ENCODE results near the gene TMEM271. TPM values are rescaled to one million over a fixed set of nuclear protein-coding genes. Genes with fewer than 3 reads are reported as not detected.

TMEM271 gene
- total RNA-seq, 1 donor from 2014 or later, result not detected

- TF ChIP-seq, protein P1, sequence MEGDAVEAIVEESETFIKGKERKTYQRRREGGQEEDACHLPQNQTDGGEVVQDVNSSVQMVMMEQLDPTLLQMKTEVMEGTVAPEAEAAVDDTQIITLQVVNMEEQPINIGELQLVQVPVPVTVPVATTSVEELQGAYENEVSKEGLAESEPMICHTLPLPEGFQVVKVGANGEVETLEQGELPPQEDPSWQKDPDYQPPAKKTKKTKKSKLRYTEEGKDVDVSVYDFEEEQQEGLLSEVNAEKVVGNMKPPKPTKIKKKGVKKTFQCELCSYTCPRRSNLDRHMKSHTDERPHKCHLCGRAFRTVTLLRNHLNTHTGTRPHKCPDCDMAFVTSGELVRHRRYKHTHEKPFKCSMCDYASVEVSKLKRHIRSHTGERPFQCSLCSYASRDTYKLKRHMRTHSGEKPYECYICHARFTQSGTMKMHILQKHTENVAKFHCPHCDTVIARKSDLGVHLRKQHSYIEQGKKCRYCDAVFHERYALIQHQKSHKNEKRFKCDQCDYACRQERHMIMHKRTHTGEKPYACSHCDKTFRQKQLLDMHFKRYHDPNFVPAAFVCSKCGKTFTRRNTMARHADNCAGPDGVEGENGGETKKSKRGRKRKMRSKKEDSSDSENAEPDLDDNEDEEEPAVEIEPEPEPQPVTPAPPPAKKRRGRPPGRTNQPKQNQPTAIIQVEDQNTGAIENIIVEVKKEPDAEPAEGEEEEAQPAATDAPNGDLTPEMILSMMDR (IDR thresholded peaks at IDR 0.05; ENCODE audit: insufficient read depth, low read length, poor library complexity, severe bottlenecking), result no peak
- Histone ChIP-seq H3K4me3 (ENCODE audit: low read depth, low read length) (no peak overlapping the region), H3K27me3 (ENCODE audit: control insufficient read depth, insufficient read depth, low read length) (peaks cover 2% of the 10 kb centered on the region), H3K36me3 (ENCODE audit: control insufficient read depth, insufficient read depth, low read length) (no peaks in the 10 kb centered on the region)
- DNase-seq (ENCODE audit: low read depth), result no peak
Measured at GRCh38 chr4:622071-622995, 46.2 kb upstream of the TMEM271 start.

- H3K4me3 ChIP-seq (ENCODE audit: low read depth, low read length), result no peak overlapping the region
- no peak for DNase-seq (ENCODE audit: low read depth)
- no peaks in the 10 kb centered on the region for H3K36me3 ChIP-seq (ENCODE audit: control insufficient read depth, insufficient read depth, low read length)
- TF ChIP-seq, protein P1 (IDR thresholded peaks at IDR 0.05; ENCODE audit: insufficient read depth, low read length, poor library complexity, severe bottlenecking), result no peak
- peaks cover 2% of the 10 kb centered on the region for H3K27me3 ChIP-seq (ENCODE audit: control insufficient read depth, insufficient read depth, low read length)
Measured at GRCh38 chr4:621296-622070, 45.4 kb upstream of the TMEM271 start.

DNA sequence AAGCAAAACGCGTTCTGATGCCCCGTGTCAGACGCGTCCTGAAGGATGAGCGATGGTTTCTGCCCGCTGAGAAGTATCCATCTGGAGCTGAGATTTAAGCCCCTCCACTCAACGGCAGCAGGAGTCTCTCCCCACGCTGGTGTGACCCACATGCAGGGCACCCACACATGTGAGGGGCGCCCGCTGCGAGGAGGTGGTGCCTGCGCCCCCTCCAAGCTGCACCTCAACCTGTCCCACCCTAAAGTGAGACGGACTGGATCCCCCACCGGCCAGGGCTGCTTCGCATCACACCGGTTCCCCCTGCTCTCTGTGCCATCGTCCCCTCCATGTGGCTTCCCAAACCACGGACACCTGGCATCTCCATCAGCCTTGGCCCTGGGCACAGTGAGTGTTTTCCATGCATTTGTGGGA is 44.8 kb upstream of the TMEM271 start:
- TF ChIP-seq, protein P1 (IDR thresholded peaks at IDR 0.05; ENCODE audit: insufficient read depth, low read length, poor library complexity, severe bottlenecking), result no peak
- Histone ChIP-seq H3K27me3 (ENCODE audit: control insufficient read depth, insufficient read depth, low read length) (no peaks in the 10 kb centered on the region), H3K36me3 (ENCODE audit: control insufficient read depth, insufficient read depth, low read length) (no peaks in the 10 kb centered on the region), H3K4me3 (ENCODE audit: low read depth, low read length) (no peak overlapping the region)
- no peak for DNase-seq (ENCODE audit: low read depth)

- Histone ChIP-seq H3K4me3 (ENCODE audit: low read depth, low read length) (no peak overlapping the region), H3K36me3 (ENCODE audit: control insufficient read depth, insufficient read depth, low read length) (no peaks in the 10 kb centered on the region), H3K27me3 (ENCODE audit: control insufficient read depth, insufficient read depth, low read length) (no peaks in the 10 kb centered on the region)
- DNase-seq (ENCODE audit: low read depth), result no peak
- TF ChIP-seq, protein P1 (IDR thresholded peaks at IDR 0.05; ENCODE audit: insufficient read depth, low read length, poor library complexity, severe bottlenecking), result no peak
Measured at GRCh38 chr4:620201-620600, 44.1 kb upstream of the TMEM271 start.

DNA sequence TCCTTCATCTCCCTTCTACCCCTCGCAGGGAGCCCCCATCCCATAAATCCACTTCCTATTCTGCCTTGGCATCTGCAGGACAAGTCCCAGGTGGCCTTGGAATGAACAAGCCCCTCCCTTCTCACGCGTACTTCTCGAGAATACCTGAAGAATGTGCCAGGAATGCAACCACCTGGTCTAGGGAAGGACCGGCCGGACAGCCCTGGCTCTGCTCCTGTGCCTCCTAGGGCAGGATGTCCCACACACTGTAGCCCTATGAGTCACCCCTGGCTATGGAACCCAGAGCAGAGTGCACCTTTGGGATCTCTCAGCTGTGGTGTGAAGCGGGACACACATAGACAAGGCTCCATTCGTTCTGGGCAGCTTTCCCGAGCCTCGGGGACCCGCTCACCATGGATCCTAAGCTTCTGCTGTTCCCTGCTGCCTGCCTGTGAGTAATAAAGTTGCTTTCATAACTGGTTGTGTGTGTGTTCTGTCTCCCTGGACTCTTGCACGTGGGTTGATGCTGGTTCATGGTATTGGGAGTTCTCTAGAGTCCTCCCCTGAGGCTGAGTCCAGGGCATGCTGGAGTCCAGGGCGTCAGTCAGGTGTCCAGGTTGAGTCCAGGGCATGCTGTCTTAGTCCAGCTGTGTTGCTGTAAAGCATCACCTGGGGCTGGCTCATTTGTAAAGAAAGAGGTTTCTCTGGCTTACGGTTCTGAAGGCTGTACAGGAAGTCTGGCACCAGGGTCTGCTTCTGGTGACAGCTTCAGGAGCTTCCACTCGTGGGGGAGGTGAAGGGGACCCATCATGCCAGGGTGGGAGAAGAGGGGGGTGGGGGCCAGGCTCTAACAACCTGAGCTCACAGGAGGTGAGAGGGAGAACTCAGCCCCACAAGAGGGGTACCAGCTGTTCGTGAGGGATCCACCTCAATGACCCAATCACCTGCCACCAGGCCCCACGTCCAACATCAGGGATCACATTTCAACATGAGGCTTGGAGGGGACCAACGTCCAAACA is 41.8 kb upstream of the TMEM271 start:
- Histone ChIP-seq H3K36me3 (ENCODE audit: control insufficient read depth, insufficient read depth, low read length) (no peaks in the 10 kb centered on the region), H3K27me3 (ENCODE audit: control insufficient read depth, insufficient read depth, low read length) (no peaks in the 10 kb centered on the region), H3K4me3 (ENCODE audit: low read depth, low read length) (no peak overlapping the region)
- DNase-seq (ENCODE audit: low read depth), result no peak
- TF ChIP-seq, protein P1 (IDR thresholded peaks at IDR 0.05; ENCODE audit: insufficient read depth, low read length, poor library complexity, severe bottlenecking), result no peak
